Mucosa of rectum (tissue), 2 donors: Measurements from ENCODE around the gene APOL2.

ENCODE experiments used
- H3K27ac ChIP-seq, 2 donors: one replicate each; pipeline ENCODE4 v1.7.0; 2013; ENCODE audit warnings: inconsistent platforms in 2 of 2, low read depth in 2 of 2, low read length in 2 of 2
- H3K27me3 ChIP-seq, 2 donors: one replicate each; pipeline ENCODE4 v1.7.0; 2013; ENCODE audit warnings: low read length in 2 of 2; ENCODE audit not compliant: control insufficient read depth in 2 of 2, insufficient read depth in 2 of 2
- H3K36me3 ChIP-seq, 2 donors: one replicate each; pipeline ENCODE4 v1.7.0; 2013; ENCODE audit warnings: low read length in 2 of 2; ENCODE audit not compliant: control insufficient read depth in 2 of 2, insufficient read depth in 2 of 2
- H3K4me1 ChIP-seq, 2 donors: one replicate each; pipeline ENCODE4 v1.7.0; 2013; ENCODE audit warnings: low read length in 2 of 2, mild to moderate bottlenecking in 1 of 2; ENCODE audit not compliant: control insufficient read depth in 2 of 2, insufficient read depth in 2 of 2
- H3K4me3 ChIP-seq, 2 donors: one replicate each; pipeline ENCODE4 v1.7.0; 2013; ENCODE audit warnings: low read length in 2 of 2
- H3K9ac ChIP-seq, 2 donors: one replicate each; pipeline ENCODE4 v1.7.0; 2013; ENCODE audit warnings: low read length in 2 of 2, low read depth in 1 of 2, mild to moderate bottlenecking in 1 of 2
- H3K9me3 ChIP-seq, 2 donors: one replicate each; pipeline ENCODE4 v1.7.0; 2013; ENCODE audit warnings: low read length in 2 of 2; ENCODE audit not compliant: control insufficient read depth in 2 of 2
- donor health status: healthy.
- donor health status: Normal muscosa, but diverticular disease.

The APOL2 gene

DNA sequence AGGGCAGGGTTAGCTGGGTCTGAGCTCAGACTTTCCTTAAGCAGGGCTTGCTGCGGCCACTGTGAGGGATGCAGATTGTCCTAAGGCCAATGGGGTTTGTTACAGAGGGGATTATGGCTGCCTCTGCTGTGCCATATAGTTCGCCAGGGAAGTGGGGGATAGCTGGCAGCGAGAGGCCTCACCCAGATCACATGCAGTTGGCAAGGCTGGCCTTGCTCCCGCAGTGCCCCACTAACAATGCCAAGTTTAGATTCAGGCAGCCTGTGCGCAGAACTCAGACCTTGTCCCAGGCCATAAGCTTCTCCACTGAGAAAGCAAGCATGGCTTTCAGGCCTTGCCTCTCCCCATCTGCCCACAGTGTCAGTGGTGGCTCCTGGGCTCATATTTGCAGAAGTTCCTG, 4.7 kb upstream of the APOL2 start:
- Histone ChIP-seq H3K4me3 (no peak overlapping the region), H3K36me3 (no peaks in the 10 kb centered on the region), H3K4me1 (peaks cover 3% of the 10 kb centered on the region in 2 donors), H3K27ac (no peak overlapping the region), H3K9me3 (no peaks in the 10 kb centered on the region), H3K9ac (no peak overlapping the region), H3K27me3 (no peaks in the 10 kb centered on the region)

GRCh38 chr22:36239150-36239400, 252 bp downstream of the APOL2 start:
- H3K4me3 ChIP-seq: peak overlapping the region; percentile 77 to 98
- peak overlapping the region; percentile 87 to 96 for H3K27ac ChIP-seq
- H3K27me3 ChIP-seq: no peaks in the 10 kb centered on the region
- peak overlapping the region; percentile 69 to 91 for H3K9ac ChIP-seq
- H3K36me3 ChIP-seq: peaks cover 0 to 6% of the 10 kb centered on the region in 2 donors
- no peaks in the 10 kb centered on the region for H3K9me3 ChIP-seq
- H3K4me1 ChIP-seq: peaks cover 15 to 23% of the 10 kb centered on the region in 2 donors

- Histone ChIP-seq H3K27ac (peak overlapping the region; percentile 87 to 96), H3K27me3 (no peaks in the 10 kb centered on the region), H3K4me3 (peak overlapping the region; percentile 77 to 98), H3K4me1 (peaks cover 15 to 23% of the 10 kb centered on the region in 2 donors), H3K36me3 (peaks cover 0 to 6% of the 10 kb centered on the region in 2 donors), H3K9me3 (no peaks in the 10 kb centered on the region), H3K9ac (peak overlapping the region; percentile 69 to 91)
Measured at GRCh38 chr22:36238373-36239149, 766 bp downstream of the APOL2 start.

DNA sequence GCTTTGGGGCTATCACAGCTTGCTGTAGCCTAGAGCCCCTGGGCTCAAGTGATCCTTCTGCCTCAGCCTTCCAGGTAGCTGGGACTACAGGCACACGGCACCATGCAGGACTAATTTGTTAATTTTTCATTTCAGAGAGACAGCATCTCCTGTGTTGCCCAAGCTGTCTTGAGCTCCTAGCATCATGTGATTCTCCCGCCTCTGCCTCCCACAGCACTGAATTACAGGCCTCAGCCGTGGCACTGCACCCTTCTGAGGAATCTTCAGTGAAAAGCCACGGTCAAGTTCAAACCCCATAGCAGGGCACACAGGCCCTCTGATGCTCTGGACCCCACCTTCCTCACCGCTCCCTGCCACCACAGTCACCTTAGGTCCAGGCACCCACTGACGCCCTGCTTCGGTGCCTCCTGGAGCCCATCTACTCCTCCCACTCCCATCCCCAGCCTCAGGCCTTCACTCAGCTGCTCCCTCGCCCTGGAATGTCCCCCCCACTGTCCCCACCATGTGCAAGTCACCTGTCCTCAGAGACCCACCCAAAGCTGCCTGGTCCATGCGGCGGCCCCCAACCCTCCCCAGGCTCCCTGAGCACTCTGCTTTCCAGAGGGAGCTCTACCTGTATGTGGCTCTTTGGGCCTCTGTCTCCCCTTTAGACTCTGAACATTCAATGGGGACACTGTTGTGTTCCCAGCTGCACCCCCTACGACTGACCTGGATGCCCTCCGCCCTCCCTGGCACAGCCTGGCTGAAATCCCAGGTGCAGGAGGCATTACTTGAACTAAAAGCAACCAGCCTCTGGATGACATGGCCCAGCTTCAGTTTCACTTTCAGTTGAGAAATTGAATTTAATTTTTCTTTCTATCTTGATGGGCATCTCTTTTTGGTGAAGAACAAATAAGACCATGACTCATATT, 1.6 kb downstream of the APOL2 start:
- no peaks in the 10 kb centered on the region for H3K27me3 ChIP-seq
- H3K36me3 ChIP-seq: peaks cover 0 to 15% of the 10 kb centered on the region in 2 donors
- H3K27ac ChIP-seq: peak overlapping the region; percentile 87 to 96
- no peaks in the 10 kb centered on the region for H3K9me3 ChIP-seq
- peaks cover 15 to 23% of the 10 kb centered on the region in 2 donors for H3K4me1 ChIP-seq
- H3K9ac ChIP-seq: peak overlapping the region; percentile 26 to 69
- H3K4me3 ChIP-seq: peak overlapping the region; percentile 77 to 98

DNA sequence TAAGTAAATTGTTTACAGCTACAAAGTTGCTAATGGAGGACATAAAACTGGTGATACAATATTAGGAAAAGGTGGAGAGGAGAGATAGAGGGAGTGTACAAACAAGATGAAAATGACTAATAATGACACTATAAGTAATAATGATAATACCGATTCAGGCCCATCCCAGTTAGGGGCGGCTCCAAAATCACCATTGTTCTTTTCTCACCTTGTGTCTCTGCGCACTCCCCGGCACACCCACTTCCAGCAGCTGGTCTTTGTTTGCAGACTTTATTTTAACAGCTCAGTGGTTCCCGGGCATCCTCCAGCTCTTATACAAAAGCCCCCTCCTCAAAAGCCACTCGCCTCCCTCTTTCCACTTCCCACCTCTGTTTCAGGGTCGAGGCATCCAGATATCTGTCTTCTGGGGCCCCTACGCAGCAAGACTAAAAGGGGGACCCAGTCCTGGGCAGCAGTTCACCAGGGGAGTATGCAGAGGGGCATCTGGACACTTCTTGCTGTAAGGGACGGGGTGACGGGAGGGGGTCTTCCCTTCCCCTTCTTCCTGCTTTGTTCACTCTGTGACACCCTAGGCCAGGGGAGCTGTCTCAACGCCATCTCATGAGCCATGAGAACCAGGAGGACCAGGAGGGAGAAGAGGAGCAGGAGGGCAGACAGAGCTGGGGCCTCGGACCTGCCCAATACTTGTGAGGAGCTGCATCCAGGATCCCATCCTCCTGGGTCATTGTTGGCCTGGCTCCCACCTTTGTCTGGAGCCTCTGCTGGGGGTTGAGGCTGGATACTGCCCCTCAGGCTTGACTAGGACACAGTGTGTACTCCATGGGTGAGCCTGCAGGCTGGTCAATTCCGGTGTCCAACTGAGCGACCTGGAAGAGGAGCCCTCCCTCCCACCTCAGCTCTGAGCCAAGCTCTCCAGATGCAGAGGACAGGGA, 2.7 kb downstream of the APOL2 start:
- Histone ChIP-seq H3K4me1 (peaks cover 15 to 23% of the 10 kb centered on the region in 2 donors), H3K4me3 (peak overlapping the region in 1 of 2 donors; percentile 98), H3K9ac (no peak overlapping the region), H3K27ac (no peak overlapping the region), H3K27me3 (no peaks in the 10 kb centered on the region), H3K36me3 (peaks cover 6 to 24% of the 10 kb centered on the region in 2 donors), H3K9me3 (no peaks in the 10 kb centered on the region)

DNA sequence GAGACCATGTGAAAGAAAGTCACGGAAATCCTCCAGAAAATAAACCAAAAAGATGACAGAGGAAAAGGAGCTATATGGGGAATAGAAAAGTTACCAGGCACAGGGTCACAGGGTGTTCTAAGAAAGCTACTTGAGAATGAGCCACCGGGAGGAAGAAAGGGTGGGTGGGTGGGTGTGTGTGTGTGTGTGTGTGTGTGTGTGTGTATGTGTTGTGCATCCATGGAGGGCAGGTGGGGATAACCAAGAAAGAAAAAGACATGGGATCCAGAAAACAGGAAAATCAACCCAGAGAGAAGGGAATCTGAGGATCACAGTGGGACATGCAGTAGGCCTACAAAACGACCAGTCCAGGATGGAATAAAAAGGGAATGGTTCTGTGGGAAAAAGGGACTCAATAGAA, 3.7 kb downstream of the APOL2 start:
- Histone ChIP-seq H3K27me3 (no peaks in the 10 kb centered on the region), H3K9me3 (no peaks in the 10 kb centered on the region), H3K36me3 (peaks cover 12 to 35% of the 10 kb centered on the region in 2 donors), H3K9ac (no peak overlapping the region), H3K27ac (no peak overlapping the region), H3K4me3 (no peak overlapping the region), H3K4me1 (peaks cover 15 to 23% of the 10 kb centered on the region in 2 donors)

- Histone ChIP-seq H3K27me3 (no peaks in the 10 kb centered on the region), H3K9me3 (no peaks in the 10 kb centered on the region), H3K4me1 (peaks cover 15 to 23% of the 10 kb centered on the region in 2 donors), H3K4me3 (no peak overlapping the region), H3K36me3 (peaks cover 18 to 41% of the 10 kb centered on the region in 2 donors), H3K27ac (no peak overlapping the region), H3K9ac (no peak overlapping the region)
Measured at GRCh38 chr22:36234919-36235318, 4.4 kb downstream of the APOL2 start.

- Histone ChIP-seq H3K36me3 (peaks cover 18 to 43% of the 10 kb centered on the region in 2 donors), H3K27me3 (no peaks in the 10 kb centered on the region), H3K4me3 (no peak overlapping the region), H3K9me3 (no peaks in the 10 kb centered on the region), H3K4me1 (peaks cover 14 to 20% of the 10 kb centered on the region in 2 donors), H3K27ac (no peak overlapping the region), H3K9ac (no peak overlapping the region)
Measured at GRCh38 chr22:36234213-36234612, 5.1 kb downstream of the APOL2 start.

DNA sequence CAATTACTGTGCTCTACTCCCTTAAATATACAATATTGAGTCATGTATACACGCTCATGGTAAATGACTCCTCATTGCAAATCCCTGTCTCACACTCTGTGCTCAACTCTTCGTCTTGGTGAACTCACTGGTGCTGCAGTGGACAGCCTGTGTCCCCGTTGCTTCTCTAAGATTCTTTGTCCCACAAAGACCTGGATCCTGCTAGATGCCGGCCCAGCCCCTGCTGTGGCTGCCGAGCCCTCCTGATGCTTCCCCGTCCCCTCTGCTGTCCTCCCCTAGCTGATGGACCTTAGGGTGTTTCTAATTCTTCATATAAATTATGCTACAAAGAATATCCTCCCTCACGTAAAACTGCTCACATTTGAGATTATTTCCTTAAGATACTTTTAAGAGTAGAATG, 5.5 kb downstream of the APOL2 start:
- no peaks in the 10 kb centered on the region for H3K9me3 ChIP-seq
- no peak overlapping the region for H3K27ac ChIP-seq
- peaks cover 12 to 19% of the 10 kb centered on the region in 2 donors for H3K4me1 ChIP-seq
- no peaks in the 10 kb centered on the region for H3K27me3 ChIP-seq
- H3K4me3 ChIP-seq: no peak overlapping the region
- peaks cover 21 to 46% of the 10 kb centered on the region in 2 donors for H3K36me3 ChIP-seq
- H3K9ac ChIP-seq: no peak overlapping the region
